GM23338 (cell line): Measurements from ENCODE around the gene ABCC5. TPM values are rescaled to one million over a fixed set of nuclear protein-coding genes. Genes with fewer than 3 reads are reported as not detected.
A peak's percentile ranks its signal among the peaks of the same experiment; 100 is the strongest.

Experiments used
- ATAC-seq: fragments of 200-7000 bp; cut with Tn5 transposase; 3 replicates; pipeline ENCODE4 v1.9.1; 2020
- DNase-seq: peaks from one replicate; pipeline ENCODE4 v3.0.0-alpha.2; 2015; ENCODE audit warnings: low spot score
- H2AFZ ChIP-seq: fragments of 200-600 bp; sonication (generic); 2 replicates; pipeline ENCODE4 v1.8.0; 2016; ENCODE audit warnings: antibody characterized with exemption, mild to moderate bottlenecking, moderate library complexity
- H3F3A ChIP-seq: fragments of 200-600 bp; sonication (generic); replicated peaks from 2 replicates; pipeline ENCODE4 v1.8.0; 2017; ENCODE audit warnings: antibody characterized with exemption, mixed run types, low read depth
- H3K27ac ChIP-seq: fragments of 200-600 bp; sonication (generic); 2 replicates; pipeline ENCODE4 v1.6.1; 2016; ENCODE audit warnings: low read depth
- H3K27me3 ChIP-seq: fragments of 200-600 bp; sonication (generic); 2 replicates; pipeline ENCODE4 v1.8.0; 2016; ENCODE audit warnings: mild to moderate bottlenecking, mixed run types, moderate library complexity; ENCODE audit not compliant: insufficient read depth
- H3K36me3 ChIP-seq: fragments of 200-600 bp; sonication (generic); 2 replicates; pipeline ENCODE4 v1.8.0; 2016; ENCODE audit warnings: mild to moderate bottlenecking; ENCODE audit not compliant: insufficient read depth
- H3K4me1 ChIP-seq: fragments of 200-600 bp; sonication (generic); 2 replicates; pipeline ENCODE4 v1.8.0; 2016; ENCODE audit warnings: mild to moderate bottlenecking, moderate library complexity; ENCODE audit not compliant: insufficient read depth
- H3K4me2 ChIP-seq: fragments of 200-600 bp; sonication (generic); 2 replicates; pipeline ENCODE4 v1.7.1; 2017; ENCODE audit warnings: mixed run types
- H3K4me3 ChIP-seq: fragments of 200-600 bp; sonication (generic); 2 replicates; pipeline ENCODE4 v1.6.1; 2016; ENCODE audit warnings: mixed run types
- H3K79me2 ChIP-seq: fragments of 200-600 bp; sonication (generic); replicated peaks from 2 replicates; pipeline ENCODE4 v1.8.0; 2017; ENCODE audit warnings: mild to moderate bottlenecking; ENCODE audit not compliant: insufficient read depth
- H3K9me2 ChIP-seq: fragments of 200-600 bp; sonication (generic); 2 replicates; pipeline ENCODE4 v1.8.0; 2017; ENCODE audit not compliant: insufficient read depth
- H4K20me1 ChIP-seq: fragments of 200-600 bp; sonication (generic); replicated peaks from 2 replicates; pipeline ENCODE4 v1.8.0; 2017; ENCODE audit warnings: mild to moderate bottlenecking; ENCODE audit not compliant: insufficient read depth
- H3K27ac Mint-ChIP-seq: 2 replicates; pipeline ENCODE4 v1.8.0; 2020; ENCODE audit warnings: inconsistent platforms, mild to moderate bottlenecking, moderate library complexity, mixed read lengths
- H3K27me3 Mint-ChIP-seq: 3 replicates; pipeline ENCODE4 v1.8.0; 2022; ENCODE audit warnings: low read depth, mild to moderate bottlenecking, moderate library complexity, mixed read lengths, inconsistent platforms; ENCODE audit not compliant: insufficient read depth, poor library complexity
- H3K36me3 Mint-ChIP-seq: 3 replicates; pipeline ENCODE4 v1.8.0; 2021; ENCODE audit warnings: low read depth, mild to moderate bottlenecking, inconsistent platforms, moderate library complexity, mixed read lengths
- H3K4me1 Mint-ChIP-seq: 3 replicates; pipeline ENCODE4 v1.8.0; 2020; ENCODE audit warnings: mild to moderate bottlenecking, inconsistent platforms, mixed read lengths
- H3K4me3 Mint-ChIP-seq: 3 replicates; pipeline ENCODE4 v1.8.0; 2021; ENCODE audit warnings: moderate library complexity, mild to moderate bottlenecking, inconsistent platforms, mixed read lengths
- H3K9me3 Mint-ChIP-seq: 3 replicates; pipeline ENCODE4 v1.8.0; 2020; ENCODE audit warnings: moderate library complexity, mild to moderate bottlenecking, inconsistent platforms, mixed read lengths
- CREB1 ChIP-seq: fragments of 250-450 bp; sonication (Bioruptor Pico); IDR thresholded peaks from 2 replicates; pipeline ENCODE4 v1.5.0; 2020; ENCODE audit warnings: low read depth, mild to moderate bottlenecking, moderate library complexity
- CTCF ChIP-seq, 2 experiments: fragments of 200-600 bp in 1 of 2; sonication (generic) in 1 of 2; conservative IDR thresholded peaks; 2 replicates each; pipeline versions ENCODE4 v1.5.1 to v1.6.1; 2016 to 2017; ENCODE audit warnings: antibody characterized with exemption in 2 of 2, low read depth in 2 of 2, mild to moderate bottlenecking in 2 of 2, moderate library complexity in 1 of 2
- ETS1 ChIP-seq: IDR thresholded peaks from 2 replicates; pipeline ENCODE4 v1.6.1; 2016; ENCODE audit warnings: antibody characterized with exemption
- EZH2 ChIP-seq: fragments of 200-600 bp; sonication (generic); IDR thresholded peaks from one replicate; pipeline ENCODE4 v1.8.0; 2017; ENCODE audit warnings: antibody characterized with exemption, mild to moderate bottlenecking, low read depth; ENCODE audit not compliant: unreplicated experiment
- EZH2phosphoT487 ChIP-seq: fragments of 200-600 bp; sonication (generic); IDR thresholded peaks from one replicate; pipeline ENCODE4 v1.8.1; 2018; ENCODE audit warnings: antibody characterized with exemption; ENCODE audit not compliant: unreplicated experiment
- JUNB ChIP-seq: IDR thresholded peaks from one replicate; pipeline ENCODE4 v1.6.1; 2016; ENCODE audit warnings: antibody characterized with exemption; ENCODE audit not compliant: unreplicated experiment
- POLR2AphosphoS5 ChIP-seq: IDR thresholded peaks from 2 replicates; pipeline ENCODE4 v1.6.1; 2016; ENCODE audit warnings: antibody characterized with exemption, low read depth
- REST ChIP-seq: IDR thresholded peaks from one replicate; pipeline ENCODE4 v1.6.1; 2018; ENCODE audit warnings: antibody characterized with exemption; ENCODE audit not compliant: unreplicated experiment
- STAT1 ChIP-seq: IDR thresholded peaks from one replicate; pipeline ENCODE4 v1.6.1; 2016; ENCODE audit warnings: antibody characterized with exemption; ENCODE audit not compliant: unreplicated experiment
- ZNF114 ChIP-seq: fragments of 250-450 bp; sonication (Bioruptor Pico); IDR thresholded peaks from 2 replicates; pipeline ENCODE4 v1.5.0; 2020; ENCODE audit warnings: mild to moderate bottlenecking, moderate library complexity
- ZNF331 ChIP-seq: fragments of 250-450 bp; sonication (Bioruptor Pico); IDR thresholded peaks from 2 replicates; pipeline ENCODE4 v1.5.0; 2020; ENCODE audit warnings: low read depth, mild to moderate bottlenecking, moderate library complexity
- polyA plus RNA-seq: library from polyadenylated mRNA; unstranded; fragments of >200 nt; fragmentation: Nextera tagmentation; extraction: Ambion mirVana; gene quantifications from 2 replicates; pipeline ENCODE4 v1.2.1, GENCODE V29; 2016
- total RNA-seq: library from RNA; depleted of rRNA; stranded (reverse); fragments of >200 nt; shearing (Covaris generic); gene quantifications from 2 replicates; pipeline ENCODE4 v1.2.3, GENCODE V29; 2014

ABCC5 gene
- total and polyA plus RNA-seq, 2 experiments from 2014 or later = 14.0 to 39.9 TPM

GRCh38 chr3:183975981-183976662, 41.6 kb downstream of the ABCC5 start:
- TF ChIP-seq ZNF331 (CRISPR knock-in tag) = no peak
- TF ChIP-seq CTCF (conservative IDR thresholded peaks at IDR 0.05; ENCODE audit: low read depth in 2 of 2) = no peak
- TF ChIP-seq STAT1 = no peak
- TF ChIP-seq EZH2phosphoT487 = no peak
- no peak for TF ChIP-seq POLR2AphosphoS5
- no peak for TF ChIP-seq ZNF114
- no peak for TF ChIP-seq ETS1
- TF ChIP-seq EZH2 = no peak
- TF ChIP-seq JUNB = no peak
- TF ChIP-seq CREB1 (CRISPR knock-in tag) = no peak
- TF ChIP-seq REST = no peak
- H2AFZ ChIP-seq = no peak overlapping the region
- H3K79me2 ChIP-seq = no peaks in the 10 kb centered on the region
- H3K36me3 ChIP-seq = no peaks in the 10 kb centered on the region
- Mint-ChIP-seq H3K27me3 (peaks cover 4% of the 10 kb centered on the region), H3K27ac (no peak overlapping the region), H3K4me3 (no peak overlapping the region), H3K4me1 (peaks cover 21% of the 10 kb centered on the region), H3K9me3 (no peaks in the 10 kb centered on the region), H3K36me3 (peaks cover 39% of the 10 kb centered on the region)
- no peak overlapping the region for H3K4me2 ChIP-seq
- no peaks in the 10 kb centered on the region for H3K9me2 ChIP-seq
- DNase-seq (peak; percentile 28), ATAC-seq (no peak)
- H4K20me1 ChIP-seq = no peaks in the 10 kb centered on the region
- no peaks in the 10 kb centered on the region for H3F3A ChIP-seq
- H3K27ac ChIP-seq = peak overlapping the region; percentile 63; the same call in 1 of the 2 replicates
- H3K4me3 ChIP-seq = no peak overlapping the region
- H3K4me1 ChIP-seq = peaks cover 11% of the 10 kb centered on the region
- no peaks in the 10 kb centered on the region for H3K27me3 ChIP-seq
